Upper lobe of left lung (tissue), 4 donors: ENCODE data around the gene ATRNL1.

ENCODE experiments used
- POLR2AphosphoS5 ChIP-seq, 2 donors: sonication (generic); formaldehyde crosslinking; IDR thresholded peaks; one replicate each; pipeline ENCODE4 v1.5.1; 2017; ENCODE audit warnings: antibody characterized with exemption in 2 of 2
- TF ChIP-seq, protein P1 (sequence below), 6 experiments: fragments of 450-650 bp in 4 of 6; fragments of 200-600 bp in 2 of 6; sonication (generic) in 2 of 6; IDR thresholded peaks; one replicate each; pipeline ENCODE4 v1.5.1; 2016 to 2019; ENCODE audit warnings: antibody characterized with exemption in 6 of 6

GRCh38 chr10:115974351-115974750 lies 881.2 kb downstream of the ATRNL1 start:
- TF ChIP-seq, protein P1, sequence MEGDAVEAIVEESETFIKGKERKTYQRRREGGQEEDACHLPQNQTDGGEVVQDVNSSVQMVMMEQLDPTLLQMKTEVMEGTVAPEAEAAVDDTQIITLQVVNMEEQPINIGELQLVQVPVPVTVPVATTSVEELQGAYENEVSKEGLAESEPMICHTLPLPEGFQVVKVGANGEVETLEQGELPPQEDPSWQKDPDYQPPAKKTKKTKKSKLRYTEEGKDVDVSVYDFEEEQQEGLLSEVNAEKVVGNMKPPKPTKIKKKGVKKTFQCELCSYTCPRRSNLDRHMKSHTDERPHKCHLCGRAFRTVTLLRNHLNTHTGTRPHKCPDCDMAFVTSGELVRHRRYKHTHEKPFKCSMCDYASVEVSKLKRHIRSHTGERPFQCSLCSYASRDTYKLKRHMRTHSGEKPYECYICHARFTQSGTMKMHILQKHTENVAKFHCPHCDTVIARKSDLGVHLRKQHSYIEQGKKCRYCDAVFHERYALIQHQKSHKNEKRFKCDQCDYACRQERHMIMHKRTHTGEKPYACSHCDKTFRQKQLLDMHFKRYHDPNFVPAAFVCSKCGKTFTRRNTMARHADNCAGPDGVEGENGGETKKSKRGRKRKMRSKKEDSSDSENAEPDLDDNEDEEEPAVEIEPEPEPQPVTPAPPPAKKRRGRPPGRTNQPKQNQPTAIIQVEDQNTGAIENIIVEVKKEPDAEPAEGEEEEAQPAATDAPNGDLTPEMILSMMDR (IDR thresholded peaks at IDR 0.05): no peak
- no peak for TF ChIP-seq POLR2AphosphoS5 (IDR thresholded peaks at IDR 0.05)
